Activated T-cell treated with anti-CD3 and anti-CD28 coated beads, Interleukin-2, amount 50 U/mL, for 4 hours (primary cell): Measurements from ENCODE around the gene SH2B3. TPM values are rescaled to one million over a fixed set of nuclear protein-coding genes. Genes with fewer than 3 reads are reported as not detected.
"Not testable (repeated sequence)": the region's sequence is repeated elsewhere in the genome, so short reads cannot be mapped to it uniquely, and the experiment has no call there.

Experiments
- ATAC-seq, 2 donors: fragments of 200-7000 bp; cut with Tn5 transposase; one replicate each; pipeline ENCODE4 v1.10.0; 2021
- DNase-seq: peaks from one replicate; pipeline ENCODE4 v3.0.0-alpha.2; 2020
- H3K27me3 Mint-ChIP-seq: one replicate; pipeline ENCODE4 v1.8.0; 2021; ENCODE audit warnings: low read depth, mixed read lengths
- H3K36me3 Mint-ChIP-seq: one replicate; pipeline ENCODE4 v1.8.0; 2022; ENCODE audit warnings: mixed read lengths; ENCODE audit not compliant: insufficient read depth
- H3K4me1 Mint-ChIP-seq: one replicate; pipeline ENCODE4 v1.8.0; 2021; ENCODE audit warnings: low read depth, mixed read lengths
- H3K4me3 Mint-ChIP-seq: one replicate; pipeline ENCODE4 v1.8.0; 2021; ENCODE audit warnings: mild to moderate bottlenecking, moderate library complexity, mixed read lengths
- H3K9me3 Mint-ChIP-seq: one replicate; pipeline ENCODE4 v1.8.0; 2021; ENCODE audit warnings: mixed read lengths
- total RNA-seq, 3 donors: library from RNA; stranded (reverse); gene quantifications; one replicate each; pipeline ENCODE4 v1.2.1, GENCODE V29; 2021

SH2B3 gene
- total RNA-seq, 3 donors from 2014 or later, result 32.7 to 37.8 (median 35.9) TPM

DNA sequence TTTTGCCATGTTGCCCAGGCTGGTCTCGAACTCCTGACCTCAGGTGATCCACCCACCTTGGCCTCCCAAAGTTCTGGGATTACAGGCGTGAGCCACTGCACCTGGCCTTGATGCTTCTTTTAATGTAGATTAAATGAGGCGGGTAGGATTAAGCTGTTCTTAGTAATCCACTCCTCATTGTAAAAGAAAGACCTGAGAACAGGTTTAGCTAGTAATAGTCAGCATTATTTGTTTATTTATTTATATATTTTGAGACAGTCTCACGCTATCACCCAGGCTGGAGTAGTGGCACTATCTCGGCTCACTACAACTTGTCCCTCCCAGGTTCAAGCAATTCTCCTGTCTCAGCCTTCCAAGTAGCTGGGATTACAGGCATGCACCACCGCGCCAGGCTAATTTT lies 9.5 kb upstream of the SH2B3 start:
- H3K4me3 Mint-ChIP-seq, H3K36me3 Mint-ChIP-seq, H3K27me3 Mint-ChIP-seq, ATAC-seq, H3K9me3 Mint-ChIP-seq, DNase-seq: not testable (repeated sequence)
- peaks cover 22% of the 10 kb centered on the region for H3K4me1 Mint-ChIP-seq

DNA sequence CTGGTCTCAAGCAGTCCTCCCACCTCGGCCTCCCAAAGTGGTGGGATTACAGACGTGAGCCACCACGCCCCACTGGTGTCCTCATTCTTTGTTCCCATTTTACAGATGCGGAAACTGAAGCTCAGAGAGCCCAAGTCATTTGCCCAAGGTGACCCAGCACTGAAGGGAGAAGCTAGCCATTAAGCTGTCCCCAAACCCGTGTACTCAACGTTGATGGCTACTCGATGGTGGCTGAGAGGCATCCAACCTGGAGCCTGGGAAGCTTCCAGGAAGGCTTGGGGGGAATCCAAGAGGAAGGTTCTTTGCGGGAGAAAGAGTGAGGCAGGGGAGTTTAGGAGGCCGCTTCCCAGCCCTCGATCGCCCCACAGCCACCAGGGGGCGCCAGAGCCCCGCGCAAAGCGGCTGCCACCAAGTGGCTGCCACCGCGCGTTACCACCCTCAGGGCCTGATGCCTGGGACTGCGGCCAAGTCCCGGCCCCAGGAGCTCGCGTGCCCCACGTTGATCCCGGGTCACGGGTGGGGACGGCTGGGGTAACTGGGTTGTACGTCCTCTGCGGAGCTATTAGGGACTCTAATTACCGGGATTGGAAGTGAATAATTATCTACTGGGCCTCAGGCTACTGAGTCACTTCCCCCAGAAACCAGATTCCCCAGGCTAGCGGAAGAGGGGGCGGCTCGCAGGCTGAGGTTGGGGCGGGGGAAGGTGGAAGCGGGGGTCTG lies 8.8 kb upstream of the SH2B3 start:
- peak; percentile 86 to 90 for ATAC-seq
- Mint-ChIP-seq H3K4me3 (peak overlapping the region; percentile 69), H3K9me3 (no peaks in the 10 kb centered on the region), H3K36me3 (no peaks in the 10 kb centered on the region), H3K4me1 (peaks cover 22% of the 10 kb centered on the region), H3K27me3 (peaks cover 2% of the 10 kb centered on the region)
- DNase-seq, result peak; percentile 89

- H3K27me3 Mint-ChIP-seq, result peaks cover 2% of the 10 kb centered on the region
- DNase-seq (no peak), ATAC-seq (no peak)
- H3K4me3 Mint-ChIP-seq, result no peak overlapping the region
- no peaks in the 10 kb centered on the region for H3K36me3 Mint-ChIP-seq
- peaks cover 31% of the 10 kb centered on the region for H3K4me1 Mint-ChIP-seq
- H3K9me3 Mint-ChIP-seq, result no peaks in the 10 kb centered on the region
Measured at GRCh38 chr12:111398530-111398929, 7.2 kb upstream of the SH2B3 start.

- H3K36me3 Mint-ChIP-seq, H3K27me3 Mint-ChIP-seq, DNase-seq, H3K9me3 Mint-ChIP-seq: not testable (repeated sequence)
- Mint-ChIP-seq H3K4me3 (peak overlapping the region; percentile 16), H3K4me1 (peaks cover 44% of the 10 kb centered on the region)
- ATAC-seq, result peak in 1 of 2 donors; percentile 1
Measured at GRCh38 chr12:111399741-111400404, 5.8 kb upstream of the SH2B3 start.

DNA sequence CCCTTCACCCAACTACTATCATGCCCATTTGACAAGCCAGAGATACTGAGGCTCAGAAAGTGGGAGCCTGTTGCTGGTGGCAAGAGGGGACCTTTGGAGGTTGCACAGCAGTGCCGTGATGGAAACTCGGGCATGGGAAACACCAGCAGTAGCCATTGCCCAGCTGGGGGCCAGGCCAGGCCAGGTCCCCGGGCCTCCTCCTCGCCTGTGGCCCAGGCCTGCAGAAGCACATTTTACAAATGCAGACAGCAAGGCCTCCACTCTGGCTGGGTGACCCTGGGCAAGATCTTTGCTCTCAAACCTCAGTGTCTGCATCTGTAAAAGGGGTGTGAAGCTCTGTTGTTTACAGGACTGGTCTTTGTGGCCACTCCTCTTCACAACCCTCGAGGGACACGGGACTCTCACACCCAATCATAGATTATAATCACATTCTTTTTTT lies 4.5 kb upstream of the SH2B3 start:
- Mint-ChIP-seq H3K4me3 (no peak overlapping the region), H3K9me3 (no peaks in the 10 kb centered on the region), H3K36me3 (no peaks in the 10 kb centered on the region), H3K27me3 (no peaks in the 10 kb centered on the region), H3K4me1 (peaks cover 48% of the 10 kb centered on the region)
- no peak for DNase-seq
- no peak for ATAC-seq

GRCh38 chr12:111402490-111402824 lies 3.3 kb upstream of the SH2B3 start:
- not testable (repeated sequence) for H3K4me3 Mint-ChIP-seq, ATAC-seq

GRCh38 chr12:111404362-111405148 lies 1.2 kb upstream of the SH2B3 start:
- Mint-ChIP-seq H3K9me3 (no peaks in the 10 kb centered on the region), H3K27me3 (no peaks in the 10 kb centered on the region), H3K4me1 (peaks cover 57% of the 10 kb centered on the region), H3K36me3 (no peaks in the 10 kb centered on the region), H3K4me3 (peak overlapping the region; percentile 81)
- ATAC-seq, result peak; percentile 2
- peak; percentile 86 for DNase-seq

More at GRCh38 chr12:111402490-111402824, 3.3 kb upstream of the SH2B3 start:
- not testable (repeated sequence) for H3K27me3 Mint-ChIP-seq, H3K9me3 Mint-ChIP-seq, DNase-seq, H3K36me3 Mint-ChIP-seq
- H3K4me1 Mint-ChIP-seq, result peaks cover 47% of the 10 kb centered on the region

DNA sequence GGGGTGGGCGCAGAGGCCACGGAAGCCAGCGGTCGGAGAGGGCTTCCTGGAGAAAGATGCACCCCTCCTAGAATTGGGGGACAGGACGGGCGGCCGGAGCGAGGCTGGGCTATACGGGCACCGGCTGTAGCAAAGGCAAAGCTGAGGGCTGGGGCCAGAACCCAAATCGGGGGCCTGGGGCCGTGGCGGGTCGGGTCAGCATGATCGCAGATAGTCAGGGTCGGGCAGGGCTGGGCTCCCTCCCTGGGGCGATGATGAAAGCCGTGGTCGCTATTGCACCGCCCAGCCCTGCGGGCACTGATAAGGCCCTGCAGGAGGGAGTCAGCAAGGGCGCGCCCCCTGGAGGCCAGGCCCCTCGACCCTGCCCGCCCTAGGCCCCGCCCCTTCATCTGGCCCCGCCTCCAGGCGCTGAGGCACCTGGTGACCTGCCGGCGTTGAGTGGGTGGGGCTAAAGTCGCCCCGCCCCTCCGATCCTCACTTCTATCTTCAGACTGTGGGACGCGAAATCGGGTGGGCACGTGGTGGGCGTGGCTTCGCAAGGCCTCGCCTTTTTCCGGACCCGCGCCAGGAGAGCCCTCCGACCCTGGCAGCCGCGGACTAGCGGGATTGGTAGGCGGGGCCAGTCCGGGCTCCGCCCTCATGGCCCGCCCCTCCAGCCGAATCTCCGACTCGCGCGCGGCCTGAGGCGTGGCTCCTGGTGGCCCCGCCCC lies 419 bp upstream of the SH2B3 start:
- peak overlapping the region; percentile 81 for H3K4me3 Mint-ChIP-seq
- no peaks in the 10 kb centered on the region for H3K36me3 Mint-ChIP-seq
- H3K9me3 Mint-ChIP-seq, result no peaks in the 10 kb centered on the region
- peaks cover 56% of the 10 kb centered on the region for H3K4me1 Mint-ChIP-seq
- H3K27me3 Mint-ChIP-seq, result no peaks in the 10 kb centered on the region
- DNase-seq, result peak; percentile 100
- peak; percentile 78 for ATAC-seq

GRCh38 chr12:111406474-111407376 lies 1.0 kb downstream of the SH2B3 start:
- DNase-seq (peak; percentile 61), ATAC-seq (peak in 1 of 2 donors; percentile 3)
- peak overlapping the region; percentile 89 for H3K4me3 Mint-ChIP-seq
- H3K9me3 Mint-ChIP-seq, result no peaks in the 10 kb centered on the region
- peaks cover 71% of the 10 kb centered on the region for H3K4me1 Mint-ChIP-seq
- no peaks in the 10 kb centered on the region for H3K27me3 Mint-ChIP-seq
- no peaks in the 10 kb centered on the region for H3K36me3 Mint-ChIP-seq

DNA sequence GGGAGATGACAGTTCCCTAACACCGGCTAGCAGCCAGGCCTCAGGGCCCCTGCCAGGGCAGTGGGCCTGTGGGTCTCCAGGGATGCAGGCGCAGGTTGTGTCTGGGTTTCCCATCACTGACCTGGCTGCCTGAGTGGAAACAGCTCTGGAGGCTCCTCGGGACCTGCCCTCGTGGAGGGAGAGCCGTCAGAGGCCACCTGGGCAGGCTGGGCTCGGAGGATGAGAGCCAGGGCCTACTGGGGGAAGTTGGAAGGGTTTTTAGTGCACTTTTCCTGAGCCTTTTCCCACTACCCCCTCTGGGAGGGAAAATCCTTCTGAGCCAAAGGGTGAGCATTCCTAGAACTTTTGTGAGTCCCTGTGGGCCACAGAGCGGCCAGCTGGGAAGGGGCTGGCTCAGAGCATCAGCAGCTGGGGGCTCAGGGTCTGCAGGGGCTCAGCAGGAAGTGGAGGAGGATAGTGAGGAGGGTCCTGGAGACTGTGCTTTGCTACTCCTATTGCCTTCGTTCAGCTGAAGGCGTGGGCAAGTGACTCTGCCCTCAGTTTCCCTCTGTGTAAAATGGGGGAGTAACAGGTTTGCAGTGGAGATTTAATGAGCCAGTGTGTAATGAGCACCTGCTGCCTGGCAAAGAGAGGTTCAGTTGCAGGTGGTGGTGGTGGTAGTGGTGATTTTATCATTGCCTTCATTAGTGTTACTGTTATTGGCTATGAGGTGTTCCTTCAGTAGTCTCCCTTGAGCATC lies 1.8 kb downstream of the SH2B3 start:
- no peaks in the 10 kb centered on the region for H3K27me3 Mint-ChIP-seq
- DNase-seq, result no peak
- H3K4me3 Mint-ChIP-seq, result peak overlapping the region; percentile 89
- no peaks in the 10 kb centered on the region for H3K9me3 Mint-ChIP-seq
- ATAC-seq, result no peak
- peaks cover 79% of the 10 kb centered on the region for H3K4me1 Mint-ChIP-seq
- peaks cover 4% of the 10 kb centered on the region for H3K36me3 Mint-ChIP-seq

DNA sequence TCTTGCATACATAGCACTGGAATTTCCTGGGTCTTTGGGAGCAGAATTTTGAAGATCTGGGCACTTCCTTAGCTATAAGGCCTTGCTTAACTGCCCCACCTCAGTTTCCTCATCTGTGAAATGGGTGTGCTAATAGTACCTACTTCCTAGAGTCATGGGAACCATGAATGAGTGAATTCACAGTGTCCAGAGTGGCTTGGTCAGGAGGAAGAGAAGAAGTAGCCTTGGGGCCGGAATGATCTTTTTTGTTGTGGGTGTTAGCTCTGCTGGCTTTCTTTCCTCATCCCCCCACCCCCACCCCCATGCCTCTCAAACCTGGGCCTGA lies 2.4 kb downstream of the SH2B3 start:
- peak overlapping the region; percentile 89 for H3K4me3 Mint-ChIP-seq

DNA sequence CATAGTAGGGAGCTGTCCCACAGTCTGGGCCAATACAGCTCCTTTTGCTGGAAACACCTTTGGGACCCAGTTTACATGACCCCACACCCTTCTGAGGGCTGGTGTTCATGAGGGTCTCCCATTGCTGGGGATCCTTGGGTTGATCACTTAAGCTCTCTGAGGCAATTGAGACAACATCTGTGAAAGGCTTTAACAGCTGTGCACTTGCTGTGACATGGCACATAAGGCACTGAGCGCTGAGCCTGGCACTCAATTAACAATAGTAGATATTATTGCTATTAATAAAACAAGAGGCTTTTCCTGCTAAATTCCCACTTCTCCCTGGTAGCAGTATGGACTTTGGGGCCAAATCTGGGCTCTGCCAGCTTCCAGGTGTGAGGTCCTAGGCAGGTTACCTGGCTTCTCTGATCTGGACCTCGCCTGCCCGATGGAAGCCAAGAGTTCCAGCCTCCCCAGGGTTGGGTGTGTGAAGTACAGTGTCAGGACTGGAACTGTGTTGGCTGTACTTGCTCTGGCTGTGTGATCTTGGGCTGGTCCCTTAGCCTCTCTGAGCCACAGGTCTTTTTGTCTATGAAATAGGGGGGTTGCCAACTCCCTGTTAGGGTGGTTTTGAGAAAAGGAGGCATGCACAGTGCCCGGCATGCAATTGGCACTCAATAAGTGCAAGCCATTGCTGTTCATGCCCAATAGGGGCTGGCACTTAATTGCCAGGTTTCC lies 3.1 kb downstream of the SH2B3 start:
- Mint-ChIP-seq H3K36me3 (peaks cover 15% of the 10 kb centered on the region), H3K27me3 (no peaks in the 10 kb centered on the region), H3K4me1 (peaks cover 80% of the 10 kb centered on the region), H3K9me3 (no peaks in the 10 kb centered on the region), H3K4me3 (peak overlapping the region; percentile 89)
- no peak for ATAC-seq
- no peak for DNase-seq

More for the DNA sequence above, 2.4 kb downstream of the SH2B3 start:
- Mint-ChIP-seq H3K4me1 (peaks cover 80% of the 10 kb centered on the region), H3K36me3 (peaks cover 8% of the 10 kb centered on the region), H3K9me3 (no peaks in the 10 kb centered on the region), H3K27me3 (no peaks in the 10 kb centered on the region)
- DNase-seq, result no peak
- ATAC-seq, result no peak
